ENCODE results near the gene PDGFA.

Gene PDGFA

DNA sequence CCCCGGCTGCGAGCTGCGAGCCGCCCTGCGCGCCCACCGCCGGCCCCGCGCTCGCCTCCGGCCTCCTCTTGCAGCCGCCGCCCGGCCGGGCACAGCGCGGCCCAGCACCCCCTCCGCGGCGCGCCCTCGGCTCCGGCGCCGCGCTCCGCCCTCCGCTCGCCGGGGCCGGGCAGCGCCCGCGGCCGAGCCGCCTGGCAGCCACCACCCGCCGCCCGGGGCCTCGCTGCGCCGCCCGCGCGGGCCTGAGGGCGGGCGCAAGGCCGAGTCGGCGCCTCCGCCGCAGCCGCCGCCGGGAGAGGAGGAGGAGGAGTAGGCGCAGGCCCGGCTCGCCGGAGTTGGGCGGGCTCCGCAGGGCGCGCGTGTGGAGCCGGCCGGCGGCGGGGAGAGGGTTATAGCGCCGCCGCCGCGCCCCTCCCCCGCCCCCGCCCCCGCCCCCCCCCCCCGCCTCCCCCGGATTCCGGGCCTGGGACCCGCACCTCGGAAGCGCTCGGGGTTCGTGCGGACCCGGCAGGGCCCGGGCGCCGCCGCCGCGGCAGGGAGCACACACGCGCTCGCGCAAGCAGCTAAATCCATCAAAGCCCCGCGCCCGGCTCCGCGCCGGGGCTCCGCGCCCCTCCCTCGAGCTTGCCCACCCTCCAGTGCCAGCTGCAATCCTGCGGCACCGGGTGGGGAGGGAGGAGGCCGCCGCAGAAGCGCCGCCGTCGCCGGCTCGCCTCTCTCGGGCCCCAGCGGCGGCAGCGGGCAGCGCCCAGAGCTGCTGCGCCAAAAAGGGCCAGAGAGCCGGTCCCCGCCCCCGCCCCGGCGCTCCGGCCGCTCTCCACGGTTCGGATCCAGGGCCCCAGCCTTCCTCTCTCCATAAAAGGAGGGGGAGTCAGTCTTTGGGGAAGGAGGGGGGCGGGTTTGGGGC is at the start of gene PDGFA:
PDGFA (minus strand) TSS at position 363 of the 907 bp plus-strand sequence. CDS start 845 bp downstream, outside the sequence.
- TF ChIP-seq, protein P1, sequence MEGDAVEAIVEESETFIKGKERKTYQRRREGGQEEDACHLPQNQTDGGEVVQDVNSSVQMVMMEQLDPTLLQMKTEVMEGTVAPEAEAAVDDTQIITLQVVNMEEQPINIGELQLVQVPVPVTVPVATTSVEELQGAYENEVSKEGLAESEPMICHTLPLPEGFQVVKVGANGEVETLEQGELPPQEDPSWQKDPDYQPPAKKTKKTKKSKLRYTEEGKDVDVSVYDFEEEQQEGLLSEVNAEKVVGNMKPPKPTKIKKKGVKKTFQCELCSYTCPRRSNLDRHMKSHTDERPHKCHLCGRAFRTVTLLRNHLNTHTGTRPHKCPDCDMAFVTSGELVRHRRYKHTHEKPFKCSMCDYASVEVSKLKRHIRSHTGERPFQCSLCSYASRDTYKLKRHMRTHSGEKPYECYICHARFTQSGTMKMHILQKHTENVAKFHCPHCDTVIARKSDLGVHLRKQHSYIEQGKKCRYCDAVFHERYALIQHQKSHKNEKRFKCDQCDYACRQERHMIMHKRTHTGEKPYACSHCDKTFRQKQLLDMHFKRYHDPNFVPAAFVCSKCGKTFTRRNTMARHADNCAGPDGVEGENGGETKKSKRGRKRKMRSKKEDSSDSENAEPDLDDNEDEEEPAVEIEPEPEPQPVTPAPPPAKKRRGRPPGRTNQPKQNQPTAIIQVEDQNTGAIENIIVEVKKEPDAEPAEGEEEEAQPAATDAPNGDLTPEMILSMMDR (conservative IDR thresholded peaks at IDR 0.05; ENCODE audit: low read depth, low read length) = no peak
- peak within 1 kb of the TSS; percentile 69 for H3K4me3 ChIP-seq (ENCODE audit: low read depth, low read length)
- DNase-seq (ENCODE audit: low read depth) = peak; percentile 58

DNA sequence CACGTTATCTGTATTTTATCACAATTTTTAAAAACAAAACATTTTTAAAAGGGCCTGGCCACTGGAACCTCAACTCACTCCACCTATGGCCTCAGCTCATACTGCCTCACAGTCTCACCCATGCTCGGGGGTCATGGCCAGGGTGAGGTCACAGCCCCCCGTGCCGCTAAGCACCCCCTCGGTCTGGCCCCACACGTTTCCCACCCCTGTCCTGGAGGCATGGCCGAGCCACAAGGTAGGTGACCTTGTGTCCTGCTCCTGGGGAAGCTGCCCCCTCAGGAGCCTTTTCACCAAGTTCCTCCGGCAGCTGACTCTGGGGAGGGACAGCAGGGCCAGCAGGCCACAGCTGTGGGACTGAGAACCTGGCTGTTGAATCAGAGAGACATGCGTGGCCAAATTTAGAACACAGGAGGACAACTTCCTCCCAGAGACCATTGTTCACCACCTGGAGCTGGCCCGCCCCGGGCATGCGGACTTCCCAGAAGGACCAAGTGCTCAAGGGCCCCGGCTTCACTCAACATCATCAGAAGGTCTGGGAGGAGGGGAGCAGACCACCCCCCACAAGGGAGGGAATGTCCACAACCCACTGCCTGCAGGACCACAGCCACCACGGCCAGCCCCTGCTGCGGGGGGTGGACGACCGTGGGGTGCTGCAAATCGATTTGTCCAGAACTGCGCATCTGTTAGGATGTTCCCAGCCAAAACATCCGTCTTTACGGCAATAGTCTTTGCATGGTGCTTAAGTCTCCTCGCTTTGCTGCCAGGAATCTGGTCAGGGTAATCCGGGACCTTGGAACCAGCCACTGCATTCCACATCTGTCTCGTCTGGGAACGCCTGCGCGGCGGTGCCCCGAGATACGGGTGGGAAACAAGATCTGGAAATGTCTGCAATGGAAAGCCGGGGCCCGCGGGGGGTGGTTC is 48.6 kb upstream of the PDGFA start:
- TF ChIP-seq, protein P1 (conservative IDR thresholded peaks at IDR 0.05; ENCODE audit: low read depth, low read length) = no peak
- no peak for DNase-seq (ENCODE audit: low read depth)

DNA sequence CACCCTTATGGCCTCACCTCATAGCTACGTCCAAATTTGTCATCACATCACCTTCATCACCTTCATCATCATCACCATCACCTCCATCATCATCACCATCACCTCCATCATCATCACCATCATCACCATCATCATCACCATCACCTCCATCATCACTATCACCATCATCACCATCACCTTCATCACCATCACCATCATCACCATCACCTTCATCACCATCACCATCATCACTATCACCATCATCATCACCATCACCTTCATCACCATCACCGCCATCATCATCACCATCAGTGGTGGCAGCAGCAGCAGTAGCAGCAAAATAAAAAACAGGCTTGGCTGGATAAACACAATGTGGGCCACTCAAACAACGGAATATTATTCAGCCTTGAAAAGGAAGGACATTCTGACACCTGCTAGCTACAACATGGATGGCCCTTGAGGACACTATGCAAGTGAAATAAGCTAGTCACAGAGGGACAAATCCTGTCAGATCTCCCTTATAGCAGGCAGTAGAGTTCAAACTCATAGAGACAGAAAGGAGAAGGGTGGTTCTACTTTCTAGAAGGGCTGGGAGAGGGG is 47.7 kb upstream of the PDGFA start:
- no peak for DNase-seq (ENCODE audit: low read depth)
- TF ChIP-seq, protein P1 (conservative IDR thresholded peaks at IDR 0.05; ENCODE audit: low read depth, low read length) = no peak
- no peak overlapping the region for H3K4me3 ChIP-seq (ENCODE audit: low read depth, low read length)

More for the DNA sequence above, 48.6 kb upstream of the PDGFA start:
- no peak overlapping the region for H3K4me3 ChIP-seq (ENCODE audit: low read depth, low read length)

DNA sequence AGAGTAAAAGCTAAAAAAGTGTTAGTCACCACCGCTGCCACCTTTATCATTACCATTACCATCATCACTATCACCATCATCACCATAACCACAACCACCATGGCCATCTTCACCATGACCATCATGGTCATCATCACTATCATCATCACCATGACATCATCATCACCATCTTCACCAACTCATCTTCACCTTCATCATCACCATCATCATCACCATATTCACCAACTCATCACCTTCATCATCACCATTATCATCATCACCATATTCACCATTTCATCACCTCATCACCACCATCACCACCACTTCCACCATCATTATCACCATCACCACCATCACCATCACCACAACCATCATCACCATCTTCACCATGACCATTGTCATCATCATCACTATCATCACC is 46.5 kb upstream of the PDGFA start:
- TF ChIP-seq, protein P1 (conservative IDR thresholded peaks at IDR 0.05; ENCODE audit: low read depth, low read length) = no peak
- no peak for DNase-seq (ENCODE audit: low read depth)
- H3K4me3 ChIP-seq (ENCODE audit: low read depth, low read length) = no peak overlapping the region

DNA sequence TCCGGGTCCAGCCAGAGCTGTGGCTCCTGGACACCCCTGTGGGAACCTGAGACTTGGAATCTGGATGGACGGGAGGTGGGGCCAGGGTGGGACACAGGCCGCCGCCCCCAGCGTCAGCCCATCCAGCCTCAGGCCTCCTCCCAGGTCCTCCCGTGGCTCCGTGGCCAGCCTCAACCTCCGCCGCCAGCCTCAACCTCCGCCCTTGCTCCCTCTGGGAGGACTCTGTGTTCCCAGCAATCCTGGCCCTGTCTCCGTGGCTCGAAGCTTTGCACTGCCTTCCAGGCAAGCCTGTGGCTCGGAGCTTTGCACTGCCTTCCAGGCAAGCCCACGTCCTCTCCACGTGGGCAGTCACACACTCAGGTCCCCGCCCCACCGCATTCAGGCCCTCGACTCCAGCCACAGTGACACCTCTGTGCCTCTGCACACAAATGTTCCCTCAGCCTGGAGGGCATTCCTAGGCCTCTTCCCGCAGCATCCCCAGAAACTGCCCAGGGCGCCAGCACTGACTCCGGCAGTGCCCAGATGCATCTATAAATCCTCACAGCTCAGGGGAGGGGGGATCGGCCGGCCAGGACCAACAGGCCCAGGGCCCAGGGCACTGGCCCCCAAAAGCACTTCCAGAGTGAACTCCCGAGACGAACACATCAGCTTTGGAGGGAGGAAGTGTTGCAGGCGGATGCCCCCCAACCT is 44.7 kb upstream of the PDGFA start:
- no peak overlapping the region for H3K4me3 ChIP-seq (ENCODE audit: low read depth, low read length)
- DNase-seq (ENCODE audit: low read depth) = no peak
- TF ChIP-seq, protein P1 (conservative IDR thresholded peaks at IDR 0.05; ENCODE audit: low read depth, low read length) = no peak

DNA sequence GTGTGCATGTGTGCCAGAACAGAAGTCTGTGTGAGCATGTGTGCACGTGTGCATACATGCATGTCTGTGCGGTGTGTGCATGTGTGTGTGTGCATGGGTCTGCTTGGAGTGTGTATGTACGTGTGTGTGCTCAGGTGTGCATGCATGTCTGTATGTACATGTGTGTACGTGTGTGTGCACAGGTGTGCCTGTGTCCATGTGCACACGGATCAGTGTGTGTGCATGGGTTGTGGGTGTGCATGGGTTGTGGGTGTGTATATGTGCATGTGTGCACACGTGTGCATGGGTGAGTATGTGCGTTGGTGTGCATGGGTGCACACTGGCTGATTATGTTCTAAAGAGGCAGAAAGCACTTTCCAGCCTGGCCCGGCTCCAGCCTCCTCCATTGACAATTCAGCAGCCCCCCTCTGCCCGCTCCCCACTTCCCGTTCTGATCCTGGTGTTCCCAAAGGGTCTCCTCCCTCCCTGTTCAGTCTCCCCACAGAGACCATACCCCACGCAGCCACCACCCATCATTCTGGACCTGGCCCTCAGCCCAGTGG is 44.1 kb upstream of the PDGFA start:
- TF ChIP-seq, protein P1 (conservative IDR thresholded peaks at IDR 0.05; ENCODE audit: low read depth, low read length) = no peak
- no peak for DNase-seq (ENCODE audit: low read depth)
- no peak overlapping the region for H3K4me3 ChIP-seq (ENCODE audit: low read depth, low read length)
